Fibroblast of mammary gland (primary cell): ENCODE results near the gene ADAMTS2.

Source experiments
- DNase-seq: peaks from one replicate; pipeline ENCODE4 v3.0.0-alpha.2; 2010; ENCODE audit warnings: low read depth
- H3K4me3 ChIP-seq: 2 replicates; pipeline ENCODE4 v1.5.1; 2011; ENCODE audit warnings: low read depth, mild to moderate bottlenecking, low read length, moderate library complexity; ENCODE audit not compliant: control insufficient read depth
- CTCF ChIP-seq: conservative IDR thresholded peaks from 2 replicates; pipeline ENCODE4 v1.5.1; 2011; ENCODE audit warnings: low read depth, low read length, inconsistent platforms; ENCODE audit not compliant: control insufficient read depth, insufficient read depth

Gene ADAMTS2

DNA sequence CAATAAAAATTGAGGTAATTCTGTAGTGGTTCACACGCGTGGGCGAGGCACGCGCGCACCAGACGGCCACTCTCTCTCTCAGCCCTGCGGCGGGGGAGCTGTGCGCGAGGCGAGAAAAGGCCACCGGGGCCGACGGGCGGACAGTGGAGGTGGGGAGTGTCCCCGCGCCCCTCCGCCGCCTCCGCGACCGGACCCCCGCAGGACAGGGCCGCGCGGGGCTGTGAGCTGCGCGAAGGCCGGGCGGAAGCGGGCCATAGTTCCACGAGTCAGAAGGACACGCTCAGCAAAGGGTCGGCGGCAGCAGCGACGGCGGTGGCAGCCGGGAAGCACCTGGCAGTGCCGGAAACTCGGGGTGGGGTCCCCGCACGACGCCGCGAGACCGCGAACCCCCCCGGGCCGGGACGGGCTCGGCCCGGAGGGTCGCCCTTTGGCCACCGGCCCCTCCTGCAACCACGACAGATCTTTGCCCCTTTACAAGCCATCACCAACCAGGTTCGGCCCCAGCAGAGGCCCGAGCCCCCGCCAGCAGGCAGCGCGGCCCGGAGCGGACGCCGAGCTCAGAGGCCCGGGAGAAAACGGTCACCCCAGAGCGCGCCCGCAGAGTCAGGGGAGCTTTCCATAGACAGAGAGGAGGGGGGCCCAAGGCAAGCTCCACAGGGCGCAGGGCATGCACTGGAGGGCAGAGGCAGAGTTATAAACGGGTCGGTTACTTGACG is 224.2 kb downstream of the ADAMTS2 start:
- no peak for TF ChIP-seq CTCF

DNA sequence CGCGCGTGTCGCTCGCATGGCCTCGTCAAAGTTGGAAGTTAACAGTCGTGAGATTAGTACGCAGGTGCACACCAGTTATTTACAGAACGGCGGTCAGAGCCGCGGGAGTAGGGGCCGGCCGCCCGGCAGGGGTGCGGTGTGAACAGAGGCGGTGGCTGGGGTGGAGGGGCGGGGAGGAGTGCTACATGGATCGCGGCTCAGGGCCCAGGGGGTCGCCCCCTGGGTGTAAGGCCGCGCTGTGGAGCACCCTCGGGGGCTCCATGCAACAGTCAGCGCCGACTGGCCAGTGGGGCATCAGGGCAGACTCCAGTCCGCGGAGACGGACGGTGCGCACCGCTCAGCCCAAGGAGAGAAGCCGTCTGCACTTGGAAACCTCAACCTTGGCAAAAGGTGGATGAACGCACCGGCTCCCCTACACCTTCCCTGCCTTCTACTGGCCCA is 224.8 kb downstream of the ADAMTS2 start:
- no peak for DNase-seq
- no peak overlapping the region for H3K4me3 ChIP-seq
- TF ChIP-seq CTCF = no peak

More for the DNA sequence above, 224.2 kb downstream of the ADAMTS2 start:
- DNase-seq = no peak
- no peak overlapping the region for H3K4me3 ChIP-seq

GRCh38 chr5:179119415-179120170 is 225.7 kb downstream of the ADAMTS2 start:
- no peak for DNase-seq
- H3K4me3 ChIP-seq = no peak overlapping the region
- no peak for TF ChIP-seq CTCF

DNA sequence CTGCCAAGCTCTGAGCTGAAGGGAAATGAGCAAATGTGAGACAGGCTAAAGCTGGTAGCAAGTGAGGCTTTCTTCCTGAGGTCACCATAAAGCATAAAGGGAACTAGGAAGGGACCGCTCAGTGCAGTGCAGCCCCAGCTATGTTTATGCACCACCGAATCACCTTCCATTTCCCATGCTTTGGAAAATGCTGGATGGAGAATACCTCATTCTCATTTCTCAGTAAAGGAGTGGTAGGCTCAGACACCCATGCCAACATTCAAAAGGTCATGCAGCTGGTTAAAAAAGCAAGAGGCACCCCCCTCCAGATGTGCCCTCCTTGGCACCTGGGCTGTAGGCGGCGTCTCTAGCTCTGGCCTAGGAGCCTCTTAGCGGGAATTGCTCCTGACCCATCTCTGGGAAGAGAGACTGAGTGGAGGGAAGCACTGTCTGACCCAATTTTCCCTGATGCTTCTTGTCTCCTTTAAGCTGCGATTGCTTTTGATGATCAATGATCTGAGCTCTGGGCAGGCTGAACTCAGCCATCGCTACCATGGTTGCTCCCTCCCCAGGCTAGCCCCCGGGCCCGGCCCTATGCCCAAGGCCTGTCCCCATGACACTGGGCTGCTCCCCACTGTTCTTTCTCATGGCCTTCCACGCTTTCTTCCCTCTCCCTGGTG is 226.4 kb downstream of the ADAMTS2 start:
- TF ChIP-seq CTCF = no peak
- no peak for DNase-seq
- H3K4me3 ChIP-seq = no peak overlapping the region

DNA sequence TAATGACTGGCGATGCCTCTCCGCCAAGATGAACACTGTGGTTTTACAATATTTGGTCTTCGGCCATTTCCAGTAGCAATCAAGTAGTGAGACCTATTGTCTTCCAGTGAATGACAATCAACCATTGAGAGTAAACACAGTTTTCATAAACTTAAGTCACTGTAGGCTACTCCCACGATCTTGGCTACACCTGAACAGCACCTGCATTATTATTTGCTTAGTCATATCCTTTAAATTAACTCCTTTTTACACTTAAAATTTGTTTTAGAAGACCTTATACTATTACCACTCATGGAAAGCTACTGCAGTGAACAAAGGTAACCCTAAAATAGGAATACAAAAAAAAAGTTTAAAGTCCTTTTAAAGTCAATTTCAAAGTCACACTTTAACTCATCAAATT is 226.9 kb downstream of the ADAMTS2 start:
- no peak for DNase-seq
- TF ChIP-seq CTCF = no peak
- no peak overlapping the region for H3K4me3 ChIP-seq

GRCh38 chr5:179115845-179116524 is 229.3 kb downstream of the ADAMTS2 start:
- H3K4me3 ChIP-seq = no peak overlapping the region
- TF ChIP-seq CTCF = no peak
- DNase-seq = no peak
